ENCODE data around the gene ZAR1.

ZAR1 gene

DNA sequence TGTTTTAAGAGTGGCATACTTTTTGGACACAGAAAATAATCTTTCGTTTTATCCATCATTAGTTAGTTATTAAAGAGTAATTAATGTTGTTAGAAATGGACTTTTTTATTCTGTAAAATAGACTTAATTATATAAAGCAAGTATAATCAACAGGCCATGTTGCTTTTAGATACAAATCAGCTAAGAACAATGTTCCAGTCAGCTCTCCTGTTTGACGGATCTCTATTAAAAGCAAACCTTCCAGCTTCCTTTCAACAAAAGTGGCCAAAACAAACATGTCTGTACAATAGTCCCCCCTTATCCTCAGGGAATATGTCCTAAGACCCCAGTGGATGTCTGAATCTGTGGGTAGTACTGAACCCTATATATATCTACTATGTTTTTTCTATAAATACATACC is 11.8 kb upstream of the ZAR1 start:
- TF ChIP-seq ZNF274 (IDR thresholded peaks at IDR 0.05; ENCODE audit: low read depth, low read length): no peak
- H3K4me3 ChIP-seq (ENCODE audit: low read length): no peak overlapping the region

GRCh38 chr4:48481581-48481980 is 8.5 kb upstream of the ZAR1 start:
- no peak overlapping the region for H3K4me3 ChIP-seq (ENCODE audit: low read length)
- TF ChIP-seq ZNF274 (IDR thresholded peaks at IDR 0.05; ENCODE audit: low read depth, low read length): no peak

GRCh38 chr4:48483006-48483776 is 6.9 kb upstream of the ZAR1 start, which contains the start of gene SLC10A4:
TSS of gene SLC10A4 (plus strand) at chr4:48483343. CDS start at chr4:48483562, 219 bp downstream.
- TF ChIP-seq ZNF274 (IDR thresholded peaks at IDR 0.05; ENCODE audit: low read depth, low read length): no peak
- peak within 1 kb of the TSS; percentile 42; the same call in 1 of the 2 replicates for H3K4me3 ChIP-seq (ENCODE audit: low read length)

- TF ChIP-seq ZNF274 (IDR thresholded peaks at IDR 0.05; ENCODE audit: low read depth, low read length): no peak
- H3K4me3 ChIP-seq (ENCODE audit: low read length): peak overlapping the region; percentile 42; the same call in 1 of the 2 replicates
Measured at GRCh38 chr4:48483777-48484493, 6.1 kb upstream of the ZAR1 start.

DNA sequence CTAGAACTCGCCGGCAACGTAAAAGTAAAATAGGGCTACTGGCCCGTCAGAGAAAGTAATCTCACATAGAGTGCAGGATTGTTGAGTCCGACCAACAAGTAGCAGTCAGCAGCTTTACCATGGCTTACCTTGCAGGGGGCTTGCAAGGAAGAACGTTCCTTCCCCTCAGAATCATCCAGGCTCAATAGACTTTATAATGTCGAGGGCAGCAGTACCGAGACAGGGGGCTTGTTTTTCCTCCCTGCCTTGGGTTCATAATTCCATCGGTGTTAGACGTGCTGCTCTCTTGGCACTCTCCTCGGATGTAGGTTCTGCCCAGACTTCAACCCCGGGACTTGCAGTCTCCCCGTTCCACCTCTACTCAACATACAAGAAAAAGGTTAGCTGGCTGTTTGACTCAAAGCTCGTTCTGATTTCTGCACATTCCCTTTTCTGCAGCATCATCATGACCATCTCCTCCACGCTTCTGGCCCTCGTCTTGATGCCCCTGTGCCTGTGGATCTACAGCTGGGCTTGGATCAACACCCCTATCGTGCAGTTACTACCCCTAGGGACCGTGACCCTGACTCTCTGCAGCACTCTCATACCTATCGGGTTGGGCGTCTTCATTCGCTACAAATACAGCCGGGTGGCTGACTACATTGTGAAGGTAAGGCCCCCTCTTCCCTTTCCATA is 5.4 kb upstream of the ZAR1 start:
- no peak for TF ChIP-seq ZNF274 (IDR thresholded peaks at IDR 0.05; ENCODE audit: low read depth, low read length)
- no peak overlapping the region for H3K4me3 ChIP-seq (ENCODE audit: low read length)

DNA sequence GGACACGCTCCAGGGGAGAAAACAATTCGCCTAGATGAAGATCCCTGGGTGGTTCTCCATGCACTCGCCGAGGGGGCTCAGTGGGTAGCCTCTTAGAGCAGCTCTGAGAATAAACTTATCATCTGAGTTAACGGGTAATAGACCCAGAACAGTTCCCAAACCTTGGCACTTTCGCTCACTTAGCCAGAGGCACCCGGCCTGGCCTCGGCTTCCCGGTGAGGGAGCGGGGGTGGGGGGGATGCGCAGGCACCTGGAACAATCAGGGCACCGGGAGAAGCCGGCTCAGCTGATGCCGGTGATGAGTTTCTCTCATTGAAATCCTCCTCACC is 405 bp upstream of the ZAR1 start:
- H3K4me3 ChIP-seq (ENCODE audit: low read length): no peak overlapping the region; the same call in 1 of the 2 replicates
- TF ChIP-seq ZNF274 (IDR thresholded peaks at IDR 0.05; ENCODE audit: low read depth, low read length): no peak

DNA sequence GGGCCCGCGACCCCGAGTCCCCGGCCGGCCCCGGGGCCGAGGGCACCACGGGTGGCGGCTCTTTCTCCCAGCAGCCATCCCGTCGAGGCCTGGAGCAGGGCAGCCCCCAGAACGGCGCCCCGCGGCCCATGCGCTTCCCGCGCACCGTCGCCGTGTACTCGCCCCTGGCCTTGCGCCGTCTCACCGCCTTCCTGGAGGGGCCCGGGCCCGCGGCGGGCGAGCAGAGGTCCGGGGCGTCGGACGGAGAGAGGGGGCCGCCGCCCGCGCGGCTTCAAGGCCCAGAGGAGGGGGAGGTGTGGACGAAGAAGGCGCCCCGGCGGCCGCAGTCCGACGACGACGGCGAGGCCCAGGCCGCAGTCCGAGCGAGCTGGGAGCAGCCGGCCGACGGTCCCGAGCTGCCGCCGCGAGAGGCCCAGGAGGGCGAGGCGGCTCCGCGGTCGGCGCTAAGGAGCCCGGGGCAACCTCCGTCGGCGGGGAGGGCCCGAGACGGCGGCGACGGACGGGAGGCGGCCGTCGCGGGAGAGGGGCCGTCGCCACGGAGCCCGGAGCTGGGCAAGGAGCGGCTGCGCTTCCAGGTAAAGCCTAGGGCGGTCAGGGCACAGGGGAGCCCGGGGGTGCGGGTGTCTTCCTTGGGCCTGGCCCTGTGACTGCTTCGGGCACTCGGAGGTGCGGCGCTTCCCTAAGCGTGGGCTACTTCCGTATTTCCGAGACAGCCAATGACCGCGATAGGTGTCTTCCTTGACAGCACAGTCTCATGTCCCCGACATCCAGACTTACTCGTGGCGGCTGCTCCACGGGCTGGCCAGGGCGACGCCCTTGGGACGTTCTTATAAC is 845 bp downstream of the ZAR1 start:
- H3K4me3 ChIP-seq (ENCODE audit: low read length): peak overlapping the region; percentile 32; the same call in 1 of the 2 replicates
- no peak for TF ChIP-seq ZNF274 (IDR thresholded peaks at IDR 0.05; ENCODE audit: low read depth, low read length)

DNA sequence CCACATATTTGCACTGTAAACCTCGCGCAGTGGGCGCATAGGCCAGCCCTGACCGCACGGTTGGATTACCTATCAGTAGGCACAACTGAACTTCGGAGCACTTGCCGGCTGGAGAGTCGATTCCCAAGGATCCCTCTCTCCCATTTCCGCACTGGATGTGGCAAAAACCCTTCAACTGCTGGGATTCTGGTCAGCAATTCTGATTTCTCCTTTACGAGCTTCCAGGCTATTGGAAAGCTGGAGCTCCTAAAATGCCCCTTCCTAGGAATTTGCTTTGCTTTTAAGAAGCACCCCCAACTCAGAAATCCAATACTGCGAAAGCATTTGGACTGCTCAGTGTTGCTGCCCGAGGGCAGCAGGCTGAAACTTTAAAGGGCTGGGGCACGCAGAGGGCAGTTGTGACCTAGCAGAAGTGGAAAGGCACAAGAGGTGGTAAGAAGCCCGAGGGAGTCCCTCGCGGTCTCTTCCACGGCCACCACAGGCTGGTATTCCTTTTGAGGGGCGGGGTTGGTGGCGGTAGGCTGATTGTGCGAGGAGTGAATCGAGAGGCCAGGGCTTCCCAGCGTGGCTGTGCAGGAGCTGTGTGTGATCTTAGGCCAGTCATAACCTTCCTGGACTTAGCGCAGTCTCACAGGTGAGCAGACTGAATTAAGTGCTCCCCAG is 1.6 kb downstream of the ZAR1 start:
- TF ChIP-seq ZNF274 (IDR thresholded peaks at IDR 0.05; ENCODE audit: low read depth, low read length): no peak
- H3K4me3 ChIP-seq (ENCODE audit: low read length): no peak overlapping the region

DNA sequence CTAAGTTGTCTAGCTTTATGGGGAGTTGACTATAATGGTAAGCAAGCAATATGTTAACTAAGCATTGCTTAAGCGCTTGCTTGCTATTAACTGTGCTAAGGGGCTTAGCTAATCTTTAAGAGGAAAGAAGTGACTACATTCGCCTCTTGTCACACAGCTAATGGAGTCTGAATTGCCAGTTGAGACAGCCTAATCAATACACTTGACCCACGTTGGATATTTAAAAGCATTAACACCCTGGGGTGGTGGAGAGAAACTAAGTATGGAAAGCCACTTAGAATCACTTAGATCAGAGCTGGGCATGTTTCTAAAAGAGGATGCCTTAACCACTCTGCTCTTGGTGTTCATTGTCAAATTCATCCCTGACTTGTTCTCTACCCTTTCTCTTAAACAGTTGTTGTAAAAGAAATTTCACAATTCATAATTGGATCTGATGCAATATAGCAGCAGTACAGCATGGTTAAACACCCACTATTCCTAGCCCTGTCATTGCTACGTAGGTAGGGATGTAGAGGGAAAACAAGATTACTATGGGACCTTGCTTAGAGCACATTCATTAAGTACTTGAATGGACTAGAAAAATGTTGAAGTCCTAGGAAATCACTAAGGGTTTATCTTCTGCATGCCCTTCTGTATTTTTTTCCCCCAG is 3.5 kb downstream of the ZAR1 start:
- H3K4me3 ChIP-seq (ENCODE audit: low read length): no peak overlapping the region
- no peak for TF ChIP-seq ZNF274 (IDR thresholded peaks at IDR 0.05; ENCODE audit: low read depth, low read length)

- H3K4me3 ChIP-seq (ENCODE audit: low read length): no peak overlapping the region
- TF ChIP-seq ZNF274 (IDR thresholded peaks at IDR 0.05; ENCODE audit: low read depth, low read length): no peak
Measured at GRCh38 chr4:48495941-48496340, 5.9 kb downstream of the ZAR1 start.

DNA sequence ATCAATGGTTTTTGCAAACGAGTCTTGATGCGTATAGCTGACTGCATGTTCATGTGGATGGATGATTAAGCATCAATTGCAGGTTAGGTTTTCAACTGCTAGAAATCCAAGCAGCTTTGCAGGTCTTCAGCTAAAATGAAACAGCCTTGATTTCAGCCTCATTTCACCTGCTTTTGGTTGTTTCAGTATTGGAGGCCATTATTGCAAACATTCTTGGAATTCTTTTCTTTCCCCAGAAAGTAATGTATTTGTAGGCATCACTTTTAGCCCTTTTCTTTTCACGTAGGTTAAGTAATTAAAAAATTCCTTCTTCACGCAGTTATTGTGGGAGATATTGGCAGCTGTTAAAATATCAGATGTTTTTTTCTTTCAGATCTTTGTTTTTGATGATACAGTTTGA is 8.8 kb downstream of the ZAR1 start:
- TF ChIP-seq ZNF274 (IDR thresholded peaks at IDR 0.05; ENCODE audit: low read depth, low read length): no peak

GRCh38 chr4:48499551-48500066 is 9.6 kb downstream of the ZAR1 start:
- no peak overlapping the region for H3K4me3 ChIP-seq (ENCODE audit: low read length)

More for the DNA sequence above, 8.8 kb downstream of the ZAR1 start:
- no peak overlapping the region for H3K4me3 ChIP-seq (ENCODE audit: low read length)

More at GRCh38 chr4:48499551-48500066, 9.6 kb downstream of the ZAR1 start:
- TF ChIP-seq ZNF274 (IDR thresholded peaks at IDR 0.05; ENCODE audit: low read depth, low read length): no peak

Data from GM08714 (cell line).